ENCODE measurements around the gene SLC6A8.
"Not testable (repeated sequence)": the region's sequence is repeated elsewhere in the genome, so short reads cannot be mapped to it uniquely, and the experiment has no call there.

Gene SLC6A8

DNA sequence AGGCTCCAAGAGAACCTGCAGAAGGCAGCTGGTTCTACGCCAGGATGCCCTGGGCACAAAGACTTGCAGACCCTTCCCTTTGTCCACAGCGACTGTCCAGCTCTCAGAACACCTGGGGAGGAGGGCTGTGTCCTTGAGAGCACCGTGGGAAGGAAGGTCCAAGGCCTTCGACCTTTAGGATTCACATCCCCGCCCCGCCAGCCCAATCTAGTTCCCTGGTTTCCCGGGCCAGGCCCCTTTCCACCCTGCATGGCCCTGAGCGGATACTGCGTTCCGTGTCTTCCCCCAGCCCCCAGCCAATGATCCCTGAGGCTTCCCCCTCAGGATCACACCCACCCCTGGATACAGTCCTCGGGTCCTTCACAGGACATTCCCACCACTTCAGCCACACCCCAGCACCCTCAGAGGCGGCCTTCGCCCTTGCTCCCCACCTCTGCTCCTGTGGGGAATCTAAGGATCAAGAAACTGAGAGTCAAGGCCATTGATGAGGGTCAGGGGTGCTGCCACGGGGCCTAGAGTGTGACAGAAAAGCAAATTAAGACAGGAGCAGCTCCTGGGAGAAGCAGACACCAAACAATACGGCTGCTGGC is 46.0 kb downstream of the SLC6A8 start:
- no peak for DNase-seq

DNA sequence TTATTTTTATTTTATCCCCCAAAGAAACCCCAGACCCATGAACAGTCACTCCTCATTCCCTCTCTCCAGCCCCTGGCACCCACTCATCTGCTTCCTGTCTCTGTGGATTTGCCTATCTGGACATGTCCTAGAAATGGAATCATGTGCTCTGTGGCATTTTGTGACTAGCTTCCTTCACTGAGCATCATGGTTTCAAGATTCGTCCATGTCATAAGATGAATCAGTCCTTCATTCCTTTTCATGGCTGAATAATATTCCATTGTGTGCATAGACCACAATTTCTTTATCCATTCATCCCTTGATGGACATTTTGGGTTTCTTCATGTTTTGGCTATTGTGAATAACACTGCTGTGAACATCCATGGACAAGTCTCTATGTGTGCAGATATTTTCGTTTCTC is 47.1 kb downstream of the SLC6A8 start:
- no peak for DNase-seq

DNA sequence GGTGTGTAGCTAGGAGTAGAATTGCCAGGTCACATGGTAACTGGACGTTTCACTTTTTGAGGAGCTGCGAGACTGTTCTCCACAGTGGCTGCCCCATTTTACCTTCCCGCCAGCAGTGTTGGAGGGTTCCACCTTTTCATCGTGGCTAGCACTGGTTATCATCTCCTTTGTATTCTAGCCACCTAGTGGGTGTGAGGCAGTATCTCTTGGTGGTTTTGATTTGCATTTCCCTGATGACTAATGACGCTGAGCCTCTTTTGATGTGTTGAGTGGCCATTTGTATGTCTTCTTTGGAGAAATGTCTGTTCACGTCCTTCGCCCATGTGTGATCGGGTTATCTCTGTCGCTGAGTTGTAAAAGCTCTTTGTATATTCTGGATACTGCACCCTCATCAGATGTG is 47.5 kb downstream of the SLC6A8 start:
- no peak for DNase-seq

DNA sequence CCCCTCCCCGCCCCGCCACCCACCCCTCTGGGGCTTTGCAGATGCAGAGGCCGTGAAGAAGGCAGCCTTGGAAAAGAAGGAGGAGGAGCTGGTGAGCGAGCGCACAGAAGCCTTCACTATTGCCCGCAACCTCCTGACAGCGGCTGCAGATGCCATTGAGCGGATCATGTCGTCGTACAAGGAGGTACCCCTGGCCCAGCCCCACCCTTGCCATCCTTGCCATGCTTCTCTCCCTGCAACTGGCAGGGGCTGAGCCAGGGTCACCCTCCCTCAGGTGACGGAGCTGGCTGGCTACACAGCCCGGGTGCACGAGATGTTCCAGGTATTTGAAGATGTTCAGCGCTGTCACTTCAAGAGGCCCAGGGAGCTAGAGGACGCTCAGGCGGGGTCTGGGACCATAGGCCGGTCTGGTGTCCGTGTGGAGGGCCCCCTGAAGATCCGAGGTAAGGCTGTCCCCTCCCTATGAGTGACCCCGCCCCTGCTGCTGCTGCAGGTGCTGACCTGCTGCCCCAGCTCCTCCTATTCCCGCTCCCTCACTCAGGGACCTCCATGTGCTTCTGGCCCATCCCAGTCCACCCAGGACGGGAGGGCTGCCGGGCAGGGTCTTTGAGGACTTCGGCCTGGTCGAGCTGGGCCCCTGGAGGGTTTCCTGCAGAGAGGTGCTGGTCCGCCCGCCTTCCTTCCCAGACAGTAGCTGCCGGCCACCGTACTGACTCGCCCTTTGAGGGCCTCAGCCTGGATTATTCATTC is 48.5 kb downstream of the SLC6A8 start:
- DNase-seq, result no peak

DNA sequence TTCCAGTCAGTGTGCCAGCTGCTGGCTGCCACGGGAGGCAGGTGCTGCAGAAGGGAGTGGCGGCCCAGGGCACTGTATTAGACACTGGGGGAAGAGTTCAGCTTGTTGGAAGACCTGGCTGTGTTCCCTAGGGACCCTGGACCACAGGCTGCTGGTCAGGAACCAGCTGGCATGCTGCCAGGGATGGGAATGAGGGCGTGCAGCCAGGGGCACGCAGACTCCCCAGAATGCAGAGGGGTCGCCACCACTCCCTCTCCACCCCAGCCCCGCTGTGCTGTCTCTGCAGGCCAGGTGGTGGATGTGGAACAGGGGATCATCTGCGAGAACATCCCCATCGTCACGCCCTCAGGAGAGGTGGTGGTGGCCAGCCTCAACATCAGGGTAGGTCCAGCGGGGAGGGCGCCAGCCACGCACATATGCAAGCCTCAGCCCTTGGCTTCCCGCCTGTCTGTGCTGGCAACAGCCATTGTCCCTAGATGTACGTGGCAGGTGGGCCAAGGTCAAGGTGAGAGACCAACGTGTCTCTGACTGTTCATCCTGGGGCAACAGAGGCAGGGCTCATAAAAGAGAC is 49.2 kb downstream of the SLC6A8 start:
- DNase-seq, result no peak

DNA sequence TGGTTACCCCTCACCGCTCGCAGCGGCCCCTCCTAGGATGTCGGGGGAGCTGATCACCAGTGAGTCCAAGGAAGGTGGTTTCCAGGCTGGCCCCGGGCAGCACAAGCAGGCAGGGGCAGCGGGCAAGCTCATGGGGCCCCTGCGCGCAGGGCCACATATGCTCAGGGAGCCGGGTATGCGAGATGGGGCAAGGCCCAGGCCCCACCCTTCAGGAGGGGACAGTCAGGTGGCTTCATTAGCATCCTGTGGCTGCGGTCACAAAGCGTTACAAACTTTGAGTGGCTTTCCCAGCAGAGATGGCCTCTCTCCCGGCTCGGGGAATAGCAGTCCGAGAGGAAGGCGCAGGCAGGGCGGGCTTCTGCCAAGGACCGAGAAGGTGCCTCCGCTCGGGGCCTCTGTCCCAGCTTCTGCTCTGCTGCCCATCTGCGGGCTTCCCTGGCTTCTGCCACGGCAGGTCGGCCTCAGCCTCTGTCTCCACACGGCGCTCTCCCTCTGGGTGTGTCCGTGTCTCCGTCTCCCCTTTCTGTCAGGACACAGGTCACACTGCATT is 50.4 kb downstream of the SLC6A8 start:
- no peak for DNase-seq

DNA sequence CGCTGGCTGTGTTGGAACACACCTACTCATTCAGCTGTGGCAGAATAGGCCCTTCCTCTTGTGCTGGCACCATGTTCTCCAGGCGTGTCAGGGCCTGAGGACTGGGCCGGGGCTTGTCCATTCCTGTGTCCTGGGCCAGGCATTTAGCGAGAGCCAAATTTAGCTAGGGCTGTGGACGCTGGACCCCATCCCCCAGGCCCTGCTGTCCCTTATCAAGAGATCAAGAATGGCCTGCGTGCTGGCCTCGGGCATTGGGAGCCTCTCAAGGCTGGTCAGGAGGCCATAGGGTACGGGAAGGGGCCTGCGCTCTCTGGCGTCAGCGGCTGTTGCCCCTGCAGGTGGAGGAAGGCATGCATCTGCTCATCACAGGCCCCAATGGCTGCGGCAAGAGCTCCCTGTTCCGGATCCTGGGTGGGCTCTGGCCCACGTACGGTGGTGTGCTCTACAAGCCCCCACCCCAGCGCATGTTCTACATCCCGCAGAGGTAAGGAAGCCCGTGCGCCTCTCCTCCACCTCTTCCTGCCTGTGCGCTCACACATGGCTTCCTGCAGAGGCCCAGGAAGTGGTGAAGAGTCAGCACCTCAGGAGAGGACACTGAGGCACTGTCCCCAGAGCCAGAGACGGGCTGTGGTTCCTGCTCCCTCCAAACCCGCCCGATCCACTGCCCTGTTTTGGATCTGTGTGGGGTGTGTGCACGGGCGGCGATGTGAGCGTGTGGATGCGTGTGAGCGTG is 52.2 kb downstream of the SLC6A8 start:
- DNase-seq, result no peak

DNA sequence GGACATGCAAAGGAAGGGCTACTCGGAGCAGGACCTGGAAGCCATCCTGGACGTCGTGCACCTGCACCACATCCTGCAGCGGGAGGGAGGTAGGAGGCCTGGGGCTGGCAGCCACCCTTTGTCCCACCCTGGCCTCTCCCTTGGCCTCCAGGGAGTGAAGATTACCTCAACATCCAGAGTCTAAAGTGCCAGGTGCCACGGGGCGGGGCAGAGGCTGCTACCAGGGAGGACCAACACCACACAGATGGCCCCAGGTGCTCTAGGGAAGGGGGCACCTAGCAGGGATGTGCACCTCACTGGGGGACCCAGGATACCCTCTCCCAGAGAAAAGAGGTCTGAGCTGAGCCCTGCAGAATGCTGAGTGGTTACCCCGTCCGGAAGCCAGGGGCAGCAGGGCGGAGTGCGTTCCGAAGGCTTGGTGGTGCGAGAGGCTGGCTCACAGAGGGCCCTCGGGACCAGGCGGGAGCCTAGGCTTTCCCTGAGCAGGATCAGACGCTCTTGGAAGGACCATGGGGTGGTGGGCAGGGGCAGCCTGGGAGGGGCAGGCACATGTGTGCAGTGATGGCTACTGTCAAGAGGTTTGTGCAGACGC is 53.0 kb downstream of the SLC6A8 start:
- no peak for DNase-seq

DNA sequence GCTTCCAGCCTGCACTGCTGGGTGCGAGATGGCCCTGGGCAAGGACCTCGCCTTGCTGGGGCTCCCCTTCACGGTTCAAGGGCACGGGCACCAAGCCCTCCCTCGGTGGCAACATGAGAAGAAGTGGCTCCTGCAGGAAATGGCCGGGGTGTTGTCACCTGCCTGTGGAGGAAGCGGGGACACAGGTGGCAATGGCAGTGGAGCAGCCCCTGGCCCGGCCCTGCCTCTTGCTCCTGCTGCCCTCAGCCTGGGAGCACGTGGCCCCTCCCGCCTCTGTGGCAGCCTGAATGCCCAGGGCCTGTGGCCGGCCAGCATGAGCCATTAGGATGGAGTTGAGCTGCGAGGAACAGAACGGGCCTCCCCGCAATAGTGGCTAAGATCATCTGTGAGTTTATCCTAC is 53.7 kb downstream of the SLC6A8 start:
- DNase-seq, result no peak

DNA sequence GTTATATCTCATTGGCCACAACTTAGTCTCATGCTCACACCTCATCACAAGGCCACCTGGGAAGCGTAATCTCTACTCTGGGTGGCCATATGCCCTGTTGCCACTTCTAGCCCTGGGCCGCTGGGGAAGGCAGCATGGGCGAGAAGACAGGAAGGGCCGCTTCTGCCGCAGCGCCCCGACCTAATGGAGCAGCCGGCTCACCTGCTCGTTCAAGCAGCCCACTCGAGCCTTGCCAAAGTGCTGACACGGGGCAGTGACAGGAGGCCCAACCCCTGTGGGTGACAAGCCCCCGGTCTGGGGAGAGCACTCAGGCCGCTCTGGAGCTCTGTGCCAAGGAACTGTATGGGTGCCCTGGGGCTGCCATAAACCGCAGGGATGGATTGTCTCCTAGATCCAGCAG is 54.4 kb downstream of the SLC6A8 start:
- DNase-seq, result not testable (repeated sequence)

DNA sequence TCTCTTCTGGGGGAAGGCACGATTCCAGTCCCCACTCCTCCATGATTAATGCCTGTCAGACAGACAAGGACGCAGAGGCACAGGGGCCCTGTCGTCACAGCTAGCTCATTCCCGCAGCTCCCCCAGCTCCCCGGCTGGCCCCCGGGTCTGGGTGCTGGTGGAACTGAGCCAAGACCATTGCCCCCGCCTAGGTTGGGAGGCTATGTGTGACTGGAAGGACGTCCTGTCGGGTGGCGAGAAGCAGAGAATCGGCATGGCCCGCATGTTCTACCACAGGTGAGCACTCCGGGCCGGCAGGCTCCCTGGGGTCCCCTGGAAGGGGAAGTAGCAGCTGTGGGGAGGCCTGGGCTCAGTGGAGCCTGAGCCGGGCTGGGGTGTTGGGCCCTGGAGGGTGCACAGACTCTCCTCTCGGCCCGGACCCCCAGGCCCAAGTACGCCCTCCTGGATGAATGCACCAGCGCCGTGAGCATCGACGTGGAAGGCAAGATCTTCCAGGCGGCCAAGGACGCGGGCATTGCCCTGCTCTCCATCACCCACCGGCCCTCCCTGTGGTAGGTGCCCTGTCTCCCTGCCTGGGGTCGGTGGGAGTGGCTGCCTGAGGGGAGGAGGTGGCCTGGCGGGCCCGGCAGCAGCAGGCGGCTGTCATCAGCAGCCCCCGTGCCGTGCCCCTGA is 55.2 kb downstream of the SLC6A8 start:
- DNase-seq, result not testable (repeated sequence)

DNA sequence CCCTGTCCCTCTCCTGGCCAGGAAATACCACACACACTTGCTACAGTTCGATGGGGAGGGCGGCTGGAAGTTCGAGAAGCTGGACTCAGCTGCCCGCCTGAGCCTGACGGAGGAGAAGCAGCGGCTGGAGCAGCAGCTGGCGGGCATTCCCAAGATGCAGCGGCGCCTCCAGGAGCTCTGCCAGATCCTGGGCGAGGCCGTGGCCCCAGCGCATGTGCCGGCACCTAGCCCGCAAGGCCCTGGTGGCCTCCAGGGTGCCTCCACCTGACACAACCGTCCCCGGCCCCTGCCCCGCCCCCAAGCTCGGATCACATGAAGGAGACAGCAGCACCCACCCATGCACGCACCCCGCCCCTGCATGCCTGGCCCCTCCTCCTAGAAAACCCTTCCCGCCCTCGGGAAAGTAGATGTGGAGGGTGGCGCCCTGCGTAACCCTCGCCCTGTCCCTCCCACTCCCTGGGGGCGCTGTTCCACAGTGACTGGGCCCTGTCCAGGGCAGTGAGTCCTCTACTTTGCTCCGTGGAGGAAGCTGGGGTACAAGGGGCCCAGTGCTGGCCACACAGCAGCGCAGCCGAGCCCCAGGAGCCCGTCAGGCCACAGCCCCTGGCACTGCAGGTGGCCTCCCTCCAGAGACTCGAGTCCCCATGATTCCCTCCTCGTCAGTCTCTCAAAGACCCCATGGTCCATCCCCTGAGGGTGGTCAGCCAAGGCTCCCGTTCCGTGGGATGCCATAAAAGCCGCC is 55.9 kb downstream of the SLC6A8 start:
- DNase-seq, result not testable (repeated sequence)

DNA sequence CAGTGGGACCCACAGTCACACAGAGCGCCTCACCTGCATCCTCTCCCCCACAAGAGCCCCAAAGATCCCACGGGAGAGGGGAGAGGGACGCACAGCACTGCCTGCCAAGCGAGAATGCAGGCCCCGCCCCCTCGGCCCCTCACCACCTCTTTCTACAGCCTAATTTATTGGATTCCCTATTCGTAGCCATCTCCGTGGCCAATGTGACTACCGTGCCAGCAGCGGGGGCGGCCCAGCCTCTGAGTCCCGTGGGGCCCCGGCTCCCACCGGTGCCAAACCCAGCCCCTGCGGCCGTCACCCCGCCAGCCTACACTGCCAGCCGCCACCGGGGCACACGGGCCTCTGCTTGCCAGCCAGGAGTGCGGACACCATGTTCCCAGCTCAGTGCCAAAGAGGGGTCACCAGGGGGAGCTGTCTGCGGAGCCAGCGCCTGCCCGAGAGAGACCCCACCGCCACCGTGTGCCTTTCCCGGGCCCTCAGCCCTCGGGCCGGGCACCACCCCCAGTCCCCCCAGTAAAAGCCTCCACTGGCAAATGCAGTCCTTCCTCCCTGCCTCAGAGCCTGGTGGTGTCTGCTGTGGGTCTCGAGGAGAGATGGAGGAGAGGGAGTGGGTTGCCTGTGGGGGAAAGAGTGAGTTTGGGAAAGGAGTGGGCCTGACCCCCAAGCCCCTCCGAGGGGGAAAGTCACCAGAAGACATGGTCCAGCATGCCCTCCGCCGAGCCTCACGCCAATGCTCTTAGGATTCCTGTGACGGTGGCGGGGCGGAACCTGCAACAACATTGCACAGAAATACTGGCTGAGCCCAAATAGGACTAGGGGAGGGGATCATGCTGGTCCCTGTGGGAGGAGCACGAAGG is 56.7 kb downstream of the SLC6A8 start:
- no peak for DNase-seq

DNA sequence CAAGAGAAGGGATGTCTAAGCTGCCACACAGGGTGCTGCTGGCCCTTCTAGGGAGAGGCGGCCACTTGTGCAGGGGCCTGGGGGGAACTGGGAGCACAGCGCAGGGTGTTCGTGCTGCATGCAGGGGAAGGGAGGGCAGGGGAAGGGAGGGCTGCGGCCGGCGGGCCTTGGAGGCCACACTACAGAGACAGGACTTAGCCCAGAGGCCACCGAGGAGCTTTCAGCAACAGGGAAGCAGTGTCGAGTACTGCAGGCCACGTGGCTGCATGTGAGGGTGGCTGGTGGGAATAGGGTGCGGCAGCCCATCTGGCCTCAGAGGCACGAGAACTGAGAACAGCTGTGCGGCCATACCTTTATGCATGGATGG is 57.3 kb downstream of the SLC6A8 start:
- not testable (repeated sequence) for DNase-seq
